Fibroblast of lung (primary cell): ENCODE results near the gene CFAP52.

Source experiments
- EZH2 ChIP-seq: IDR thresholded peaks from 2 replicates; pipeline ENCODE4 v1.5.1; 2012; ENCODE audit warnings: low read length, control low read depth, mild to moderate bottlenecking; ENCODE audit errors: missing control alignments
- TF ChIP-seq, protein P1 (sequence below), 2 donors: IDR thresholded peaks in 1 of 2; conservative IDR thresholded peaks in 1 of 2; 1 replicate in 1 of 2; 2 replicates in 1 of 2; pipeline ENCODE4 v1.5.1; 2011 to 2012; ENCODE audit warnings: low read length in 2 of 2, control low read depth in 1 of 2, inconsistent platforms in 1 of 2, low read depth in 1 of 2, mild to moderate bottlenecking in 1 of 2

DNA sequence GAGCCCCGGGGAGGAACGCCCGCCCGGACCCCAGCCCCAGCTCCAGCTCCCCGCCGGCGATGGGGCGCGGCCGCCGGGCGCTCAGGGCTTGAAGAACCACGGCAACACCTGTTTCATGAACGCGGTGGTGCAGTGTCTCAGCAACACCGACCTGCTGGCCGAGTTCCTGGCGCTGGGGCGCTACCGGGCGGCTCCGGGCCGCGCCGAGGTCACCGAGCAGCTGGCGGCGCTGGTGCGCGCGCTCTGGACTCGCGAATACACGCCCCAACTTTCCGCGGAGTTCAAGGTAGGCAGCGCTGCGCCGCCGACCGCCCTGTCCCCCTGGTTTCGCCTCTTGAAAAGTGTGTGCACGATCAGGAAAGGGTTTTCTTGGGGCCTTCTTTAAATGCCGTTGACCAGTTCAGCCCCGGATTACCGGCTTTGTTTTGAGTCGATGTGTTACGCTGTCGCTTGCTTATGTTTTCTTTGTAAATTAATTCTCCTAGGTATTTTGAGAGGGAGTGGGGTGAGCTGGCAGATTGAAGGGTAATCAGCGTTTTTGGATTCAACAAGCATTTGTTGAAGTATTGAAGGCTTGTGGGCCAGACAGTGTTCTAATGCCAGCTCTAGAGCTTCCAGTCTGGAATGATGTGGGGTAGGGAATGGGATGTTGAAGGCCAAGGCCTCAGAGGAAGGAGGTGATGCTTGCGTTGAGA, 69.6 kb downstream of the CFAP52 start:
- TF ChIP-seq, protein P1, sequence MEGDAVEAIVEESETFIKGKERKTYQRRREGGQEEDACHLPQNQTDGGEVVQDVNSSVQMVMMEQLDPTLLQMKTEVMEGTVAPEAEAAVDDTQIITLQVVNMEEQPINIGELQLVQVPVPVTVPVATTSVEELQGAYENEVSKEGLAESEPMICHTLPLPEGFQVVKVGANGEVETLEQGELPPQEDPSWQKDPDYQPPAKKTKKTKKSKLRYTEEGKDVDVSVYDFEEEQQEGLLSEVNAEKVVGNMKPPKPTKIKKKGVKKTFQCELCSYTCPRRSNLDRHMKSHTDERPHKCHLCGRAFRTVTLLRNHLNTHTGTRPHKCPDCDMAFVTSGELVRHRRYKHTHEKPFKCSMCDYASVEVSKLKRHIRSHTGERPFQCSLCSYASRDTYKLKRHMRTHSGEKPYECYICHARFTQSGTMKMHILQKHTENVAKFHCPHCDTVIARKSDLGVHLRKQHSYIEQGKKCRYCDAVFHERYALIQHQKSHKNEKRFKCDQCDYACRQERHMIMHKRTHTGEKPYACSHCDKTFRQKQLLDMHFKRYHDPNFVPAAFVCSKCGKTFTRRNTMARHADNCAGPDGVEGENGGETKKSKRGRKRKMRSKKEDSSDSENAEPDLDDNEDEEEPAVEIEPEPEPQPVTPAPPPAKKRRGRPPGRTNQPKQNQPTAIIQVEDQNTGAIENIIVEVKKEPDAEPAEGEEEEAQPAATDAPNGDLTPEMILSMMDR (conservative IDR thresholded peaks at IDR 0.05 in 1 of 2, IDR thresholded peaks at IDR 0.05 in 1 of 2; ENCODE audit: low read depth in 1 of 2, low read length in 2 of 2), result no peak
- TF ChIP-seq EZH2, result peak; percentile 66
